CD14-positive monocyte (primary cell): Measurements from ENCODE around the gene MUS81. TPM values are rescaled to one million over a fixed set of nuclear protein-coding genes. Genes with fewer than 3 reads are reported as not detected.

ENCODE experiments used
- DNase-seq, 3 donors: peaks; one replicate each; pipeline ENCODE4 v3.0.0-alpha.2; 2011 to 2022
- H2AFZ ChIP-seq: 2 replicates; pipeline ENCODE4 v1.6.0; 2012; ENCODE audit warnings: mild to moderate bottlenecking, low read depth, low read length, inconsistent platforms; ENCODE audit not compliant: insufficient read depth, poor library complexity, severe bottlenecking
- H3K27ac ChIP-seq, 2 donors: 1 replicate in 1 of 2; 2 replicates in 1 of 2; pipeline ENCODE4 v1.5.1; 2012 to 2013; ENCODE audit warnings: low read length in 2 of 2, control low read depth in 1 of 2, inconsistent platforms in 1 of 2, low read depth in 1 of 2, mild to moderate bottlenecking in 1 of 2
- H3K27me3 ChIP-seq, 2 donors: one replicate each; pipeline versions ENCODE4 v1.6.0 to v1.6.1; 2011 to 2013; ENCODE audit warnings: low read length in 2 of 2; ENCODE audit not compliant: control insufficient read depth in 2 of 2, insufficient read depth in 2 of 2
- H3K36me3 ChIP-seq, 2 donors: replicated peaks in 1 of 2; 1 replicate in 1 of 2; 2 replicates in 1 of 2; pipeline versions ENCODE4 v1.5.1 to v1.6.1; 2012 to 2013; ENCODE audit warnings: low read length in 2 of 2, control low read depth in 1 of 2, inconsistent platforms in 1 of 2, mild to moderate bottlenecking in 1 of 2; ENCODE audit not compliant: insufficient read depth in 2 of 2, control insufficient read depth in 1 of 2
- H3K4me1 ChIP-seq, 2 donors: 1 replicate in 1 of 2; 2 replicates in 1 of 2; pipeline versions ENCODE4 v1.5.1 to v1.6.1; 2012 to 2013; ENCODE audit warnings: low read length in 2 of 2, control low read depth in 1 of 2, inconsistent platforms in 1 of 2, mild to moderate bottlenecking in 1 of 2, moderate library complexity in 1 of 2; ENCODE audit not compliant: insufficient read depth in 2 of 2, control insufficient read depth in 1 of 2
- H3K4me2 ChIP-seq: replicated peaks from 2 replicates; pipeline ENCODE3; 2012; ENCODE audit warnings: low read length, moderate library complexity, mild to moderate bottlenecking; ENCODE audit not compliant: poor library complexity, severe bottlenecking; ENCODE audit errors: extremely low read depth
- H3K4me3 ChIP-seq, 3 experiments: fragments of 200-600 bp in 1 of 3; sonication (generic) in 1 of 3; replicated peaks in 1 of 3; 1 replicate in 2 of 3; 2 replicates in 1 of 3; pipeline ENCODE4 v1.5.1; 2011 to 2013; ENCODE audit warnings: low read length in 3 of 3, mild to moderate bottlenecking in 3 of 3, control low read depth in 2 of 3, low read depth in 2 of 3, inconsistent platforms in 1 of 3, moderate library complexity in 1 of 3
- H3K79me2 ChIP-seq: 2 replicates; pipeline ENCODE4 v1.6.0; 2012; ENCODE audit warnings: mild to moderate bottlenecking, control low read depth, inconsistent platforms, low read length, moderate library complexity; ENCODE audit not compliant: insufficient read depth
- H3K9ac ChIP-seq: 2 replicates; pipeline ENCODE4 v1.6.0; 2017; ENCODE audit warnings: low read length, mild to moderate bottlenecking; ENCODE audit not compliant: insufficient read depth, poor library complexity, severe bottlenecking
- H3K9me3 ChIP-seq, 2 donors: replicated peaks in 1 of 2; 1 replicate in 1 of 2; 2 replicates in 1 of 2; pipeline versions ENCODE4 v1.5.1 to v1.6.1; 2012 to 2013; ENCODE audit warnings: low read length in 2 of 2, control low read depth in 1 of 2; ENCODE audit not compliant: control insufficient read depth in 1 of 2, insufficient read depth in 1 of 2
- H4K20me1 ChIP-seq: 2 replicates; pipeline ENCODE4 v1.6.0; 2012; ENCODE audit warnings: mild to moderate bottlenecking, low read length, control low read depth, moderate library complexity; ENCODE audit not compliant: insufficient read depth
- H3K27ac Mint-ChIP-seq, 7 donors: one replicate each; pipeline ENCODE4 v1.8.0; 2020; ENCODE audit warnings: mild to moderate bottlenecking in 7 of 7, mixed read lengths in 7 of 7, moderate library complexity in 6 of 7, inconsistent platforms in 2 of 7
- H3K27me3 Mint-ChIP-seq, 3 donors: one replicate each; pipeline ENCODE4 v1.8.0; 2021 to 2022; ENCODE audit warnings: low read depth in 3 of 3, mild to moderate bottlenecking in 3 of 3, mixed read lengths in 3 of 3, moderate library complexity in 3 of 3, inconsistent platforms in 1 of 3
- H3K36me3 Mint-ChIP-seq, 2 donors: one replicate each; pipeline ENCODE4 v1.8.0; 2020; ENCODE audit warnings: mixed read lengths in 2 of 2, inconsistent platforms in 1 of 2, mild to moderate bottlenecking in 1 of 2
- H3K4me1 Mint-ChIP-seq: one replicate; pipeline ENCODE4 v1.8.0; 2020; ENCODE audit warnings: mild to moderate bottlenecking, mixed read lengths
- H3K4me3 Mint-ChIP-seq, 2 donors: one replicate each; pipeline ENCODE4 v1.8.0; 2020; ENCODE audit warnings: mild to moderate bottlenecking in 2 of 2, mixed read lengths in 2 of 2, moderate library complexity in 1 of 2
- H3K9me3 Mint-ChIP-seq, 7 donors: one replicate each; pipeline ENCODE4 v1.8.0; 2020 to 2022; ENCODE audit warnings: mixed read lengths in 7 of 7, mild to moderate bottlenecking in 6 of 7, moderate library complexity in 6 of 7, inconsistent platforms in 2 of 7
- CTCF ChIP-seq: fragments of 200-600 bp; IDR thresholded peaks from one replicate; pipeline ENCODE4 v1.8.0; 2022; ENCODE audit warnings: antibody characterized with exemption, mild to moderate bottlenecking
- WGBS: methylation state at CpG from one replicate; pipeline ENCODE4 v1.1.5; 2013; ENCODE audit warnings: missing lambda C conversion rate; ENCODE audit not compliant: insufficient coverage; 5-methylcytosine and 5-hydroxymethylcytosine counted together
- intact Hi-C, 2 donors: fragments of 100-400 bp; cut with micrococcal nuclease; formaldehyde crosslinking; loops; one replicate each; pipeline versions ENCODE4 v1.15.0 to v1.15.1; 2023
- polyA plus RNA-seq, 3 donors: library from polyadenylated mRNA; depleted of rRNA in 1 of 3; unstranded in 2 of 3; stranded (reverse) in 1 of 3; fragments of 300-500 nt in 2 of 3; fragments of >200 nt in 1 of 3; fragmentation: Illumina TruSeq in 2 of 3; gene quantifications; 1 replicate in 2 of 3; 2 replicates in 1 of 3; pipeline ENCODE4 v1.2.3, GENCODE V29; 2012 to 2021

The MUS81 gene
- polyA plus RNA-seq, 3 donors, result 15.0 to 87.5 (median 16.4) TPM

GRCh38 chr11:65892661-65893317 lies 32.6 kb downstream of the MUS81 start:
- Mint-ChIP-seq H3K9me3 (no peaks in the 10 kb centered on the region), H3K27ac (peak overlapping the region in 5 of 7 donors; percentile 65 to 94 (median 86)), H3K36me3 (peaks cover 16 to 19% of the 10 kb centered on the region in 2 donors), H3K4me1 (peaks cover 52% of the 10 kb centered on the region), H3K4me3 (peak overlapping the region; percentile 78 to 89), H3K27me3 (peaks cover 0 to 7% (median 0%) of the 10 kb centered on the region in 3 donors)
- WGBS, result 68% methylated on average over 8 of the region's 10 CpGs
- DNase-seq, result no peak
- Histone ChIP-seq H3K27me3 (no peaks in the 10 kb centered on the region), H3K9me3 (no peaks in the 10 kb centered on the region), H3K4me3 (peak overlapping the region in 1 of 3 experiments; percentile 75), H3K4me1 (peaks cover 59 to 68% of the 10 kb centered on the region in 2 donors), H3K4me2 (peak overlapping the region; percentile 93), H2AFZ (no peak overlapping the region), H3K36me3 (peaks cover 0 to 5% of the 10 kb centered on the region in 2 donors), H3K79me2 (peaks cover 40% of the 10 kb centered on the region), H3K27ac (peak overlapping the region in 1 of 2 donors; percentile 82), H4K20me1 (peaks cover 8% of the 10 kb centered on the region), H3K9ac (no peak overlapping the region)
- no peak for TF ChIP-seq CTCF
- intact Hi-C loops, result no loop called here

DNA sequence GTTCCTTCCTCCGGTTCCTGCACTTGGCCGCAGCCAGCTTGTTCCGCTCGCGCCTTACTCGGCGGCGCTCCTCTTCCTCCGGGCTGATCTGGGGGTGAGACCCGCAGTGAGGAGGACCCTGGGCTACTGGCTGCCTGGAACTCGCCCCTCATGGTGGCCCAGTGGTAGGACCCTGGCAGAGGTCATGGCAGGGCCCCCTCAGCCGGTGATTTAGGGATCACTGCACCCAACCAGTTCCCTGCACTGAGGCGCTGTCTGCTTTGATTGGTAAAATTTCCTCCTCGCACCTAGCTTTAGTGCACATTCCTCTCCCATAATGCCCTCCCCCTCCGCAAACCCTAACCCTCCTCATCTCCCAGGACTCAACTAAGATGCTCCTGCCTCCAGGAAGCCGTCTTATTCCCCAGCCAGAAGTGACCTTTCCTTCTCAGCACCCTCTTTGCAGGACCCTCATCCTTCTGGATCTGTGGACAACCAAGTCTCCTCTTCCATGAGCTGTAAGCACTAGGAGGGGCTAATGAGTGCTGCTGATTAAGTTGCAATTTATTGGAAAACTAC lies 33.9 kb downstream of the MUS81 start:
- Histone ChIP-seq H3K4me2 (peak overlapping the region; percentile 93), H3K36me3 (peaks cover 0 to 5% of the 10 kb centered on the region in 2 donors), H2AFZ (peak overlapping the region; percentile 2), H3K4me1 (peaks cover 60 to 68% of the 10 kb centered on the region in 2 donors), H3K79me2 (peaks cover 41% of the 10 kb centered on the region), H3K27me3 (no peaks in the 10 kb centered on the region), H3K9ac (peak overlapping the region; percentile 45), H4K20me1 (peaks cover 8% of the 10 kb centered on the region), H3K9me3 (no peaks in the 10 kb centered on the region), H3K27ac (peak overlapping the region; percentile 78 to 82), H3K4me3 (peak overlapping the region; percentile 22 to 75 (median 29))
- Mint-ChIP-seq H3K4me3 (peak overlapping the region; percentile 76 to 89), H3K27ac (peak overlapping the region; percentile 84 to 94 (median 92)), H3K36me3 (peaks cover 16 to 19% of the 10 kb centered on the region in 2 donors), H3K4me1 (peaks cover 52% of the 10 kb centered on the region), H3K27me3 (peaks cover 0 to 7% (median 0%) of the 10 kb centered on the region in 3 donors), H3K9me3 (no peaks in the 10 kb centered on the region)
- TF ChIP-seq CTCF, result no peak
- WGBS, result 3% methylated on average over 15 of the region's 16 CpGs
- DNase-seq, result peak in 2 of 3 donors; percentile 58 to 65
- intact Hi-C loops, result no loop called here
